ENCODE measurements around the gene F13A1. TPM values are rescaled to one million over a fixed set of nuclear protein-coding genes. Genes with fewer than 3 reads are reported as not detected.

Gene F13A1
- total and polyA plus RNA-seq, 2 experiments from 2014 or later: not detected

- no peak overlapping the region for H3K4me3 ChIP-seq
- H3K9ac ChIP-seq: no peak overlapping the region
- H4K20me1 ChIP-seq (ENCODE audit: insufficient read depth): no peaks in the 10 kb centered on the region
- no peak overlapping the region for H2AFZ ChIP-seq
- H3K4me1 ChIP-seq (ENCODE audit: insufficient read depth): no peaks in the 10 kb centered on the region
- DNase-seq: no peak
- H3K9me2 ChIP-seq (ENCODE audit: insufficient read depth): no peaks in the 10 kb centered on the region
- no peak for TF ChIP-seq EZH2phosphoT487 (IDR thresholded peaks at IDR 0.05; ENCODE audit: insufficient read depth, low read depth)
- 28% methylated on average over 10 of the region's 10 CpGs for WGBS, 2 experiments (ENCODE audit: low coverage in 1 of 2, low lambda C conversion rate in 2 of 2, missing lambda C conversion rate in 2 of 2)
- H3K79me2 ChIP-seq (ENCODE audit: insufficient read depth): no peaks in the 10 kb centered on the region
- H3K36me3 ChIP-seq (ENCODE audit: low read depth): no peaks in the 10 kb centered on the region
- no peak overlapping the region for H3K27ac ChIP-seq
- in situ Hi-C loops (cut with MboI): no loop called here
- no peaks in the 10 kb centered on the region for H3F3A ChIP-seq (ENCODE audit: insufficient read depth)
- H3K9me3 ChIP-seq (ENCODE audit: low read depth): no peaks in the 10 kb centered on the region
- no peak overlapping the region for H3K4me2 ChIP-seq (ENCODE audit: unreplicated experiment)
- peaks cover 7% of the 10 kb centered on the region; the same call in 1 of the 2 replicates for H3K27me3 ChIP-seq (replicated peaks; ENCODE audit: insufficient read depth)
Measured at GRCh38 chr6:6317825-6318733, 2.4 kb downstream of the F13A1 start.

GRCh38 chr6:6317386-6317785, 3.1 kb downstream of the F13A1 start:
- Histone ChIP-seq H3F3A (ENCODE audit: insufficient read depth) (no peaks in the 10 kb centered on the region), H3K36me3 (ENCODE audit: low read depth) (no peaks in the 10 kb centered on the region), H3K4me1 (ENCODE audit: insufficient read depth) (no peaks in the 10 kb centered on the region), H2AFZ (no peak overlapping the region), H3K9ac (no peak overlapping the region), H3K9me3 (ENCODE audit: low read depth) (no peaks in the 10 kb centered on the region), H3K4me2 (ENCODE audit: unreplicated experiment) (no peak overlapping the region), H3K79me2 (ENCODE audit: insufficient read depth) (no peaks in the 10 kb centered on the region), H3K4me3 (no peak overlapping the region), H4K20me1 (ENCODE audit: insufficient read depth) (no peaks in the 10 kb centered on the region), H3K27ac (no peak overlapping the region), H3K27me3 (replicated peaks; ENCODE audit: insufficient read depth) (peaks cover 7% of the 10 kb centered on the region; the same call in 1 of the 2 replicates), H3K9me2 (ENCODE audit: insufficient read depth) (no peaks in the 10 kb centered on the region)
- no peak for DNase-seq
- in situ Hi-C loops (cut with MboI): no loop called here
- WGBS, 2 experiments (ENCODE audit: low coverage in 1 of 2, low lambda C conversion rate in 2 of 2, missing lambda C conversion rate in 2 of 2): 42% methylated on average over 2 of the region's 2 CpGs
- TF ChIP-seq EZH2phosphoT487 (IDR thresholded peaks at IDR 0.05; ENCODE audit: insufficient read depth, low read depth): no peak
- TF ChIP-seq EZH2 (IDR thresholded peaks at IDR 0.05; ENCODE audit: insufficient read depth, poor library complexity, severe bottlenecking): no peak

- Histone ChIP-seq H3K4me3 (no peak overlapping the region), H3K9me3 (ENCODE audit: low read depth) (no peaks in the 10 kb centered on the region), H3K27me3 (replicated peaks; ENCODE audit: insufficient read depth) (peaks cover 5% of the 10 kb centered on the region; the same call in 1 of the 2 replicates), H3K9ac (no peak overlapping the region), H3F3A (ENCODE audit: insufficient read depth) (no peaks in the 10 kb centered on the region), H3K9me2 (ENCODE audit: insufficient read depth) (no peaks in the 10 kb centered on the region), H3K79me2 (ENCODE audit: insufficient read depth) (no peaks in the 10 kb centered on the region), H3K36me3 (ENCODE audit: low read depth) (no peaks in the 10 kb centered on the region), H4K20me1 (ENCODE audit: insufficient read depth) (no peaks in the 10 kb centered on the region), H3K4me2 (ENCODE audit: unreplicated experiment) (no peak overlapping the region), H3K27ac (no peak overlapping the region), H2AFZ (no peak overlapping the region), H3K4me1 (ENCODE audit: insufficient read depth) (no peaks in the 10 kb centered on the region)
- in situ Hi-C loops (cut with MboI): no loop called here
- DNase-seq: peak; percentile 58
- TF ChIP-seq EZH2 (IDR thresholded peaks at IDR 0.05; ENCODE audit: insufficient read depth, poor library complexity, severe bottlenecking): no peak
- no peak for TF ChIP-seq EZH2phosphoT487 (IDR thresholded peaks at IDR 0.05; ENCODE audit: insufficient read depth, low read depth)
- WGBS, 2 experiments (ENCODE audit: low coverage in 1 of 2, low lambda C conversion rate in 2 of 2, missing lambda C conversion rate in 2 of 2): 19 to 24% methylated on average over 6 of the region's 6 CpGs
Measured at GRCh38 chr6:6315660-6316059, 4.8 kb downstream of the F13A1 start.

- Histone ChIP-seq H3K36me3 (ENCODE audit: low read depth) (no peaks in the 10 kb centered on the region), H3K4me2 (ENCODE audit: unreplicated experiment) (no peak overlapping the region), H2AFZ (no peak overlapping the region), H3K27me3 (replicated peaks; ENCODE audit: insufficient read depth) (no peaks in the 10 kb centered on the region), H3K9me3 (ENCODE audit: low read depth) (no peaks in the 10 kb centered on the region), H3K27ac (no peak overlapping the region), H3K4me1 (ENCODE audit: insufficient read depth) (no peaks in the 10 kb centered on the region), H3K9me2 (ENCODE audit: insufficient read depth) (no peaks in the 10 kb centered on the region), H4K20me1 (ENCODE audit: insufficient read depth) (no peaks in the 10 kb centered on the region), H3K79me2 (ENCODE audit: insufficient read depth) (no peaks in the 10 kb centered on the region), H3K4me3 (no peak overlapping the region), H3K9ac (no peak overlapping the region), H3F3A (ENCODE audit: insufficient read depth) (no peaks in the 10 kb centered on the region)
- in situ Hi-C loops (cut with MboI): no loop called here
- DNase-seq: no peak
- 70 to 81% methylated on average over 1 of the region's 1 CpG for WGBS, 2 experiments (ENCODE audit: low coverage in 1 of 2, low lambda C conversion rate in 2 of 2, missing lambda C conversion rate in 2 of 2)
- TF ChIP-seq EZH2 (IDR thresholded peaks at IDR 0.05; ENCODE audit: insufficient read depth, poor library complexity, severe bottlenecking) (no peak), EZH2phosphoT487 (IDR thresholded peaks at IDR 0.05; ENCODE audit: insufficient read depth, low read depth) (no peak)
Measured at GRCh38 chr6:6314596-6314995, 5.9 kb downstream of the F13A1 start.
